Stimulated activated CD4-positive, alpha-beta T cell treated with anti-CD3 and anti-CD28 coated beads, Interleukin-12 subunit alpha, Interleukin-12 subunit beta, amount 100 ng/mL, for 24 hours (primary cell): ENCODE data around the gene PACSIN1.

Experiments
- DNase-seq, 2 experiments: peaks; one replicate each; pipeline ENCODE4 v3.0.0-alpha.2; 2020; ENCODE audit warnings: low read depth in 2 of 2

The PACSIN1 gene

DNA sequence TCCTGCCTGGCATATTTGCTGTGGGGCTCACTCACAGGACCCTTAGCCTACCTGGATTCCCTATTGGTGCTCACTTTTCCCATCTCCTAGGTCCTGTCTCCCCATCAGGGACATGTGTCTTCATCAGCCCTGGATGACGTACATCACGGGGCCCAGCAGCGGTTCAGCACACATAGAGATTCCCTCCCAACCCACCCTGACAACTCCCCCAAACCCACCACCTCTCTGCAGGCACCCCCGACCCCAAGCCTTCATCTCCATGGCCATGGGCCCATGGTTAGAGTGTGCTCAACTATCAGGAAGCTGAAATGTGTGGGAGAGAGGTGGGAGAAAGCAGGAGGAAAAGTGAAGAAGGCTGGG, 115.7 kb downstream of the PACSIN1 start:
- no peak for DNase-seq

GRCh38 chr6:34583461-34583860, 117.6 kb downstream of the PACSIN1 start:
- peak in 1 of 2 experiments; percentile 10 for DNase-seq

DNA sequence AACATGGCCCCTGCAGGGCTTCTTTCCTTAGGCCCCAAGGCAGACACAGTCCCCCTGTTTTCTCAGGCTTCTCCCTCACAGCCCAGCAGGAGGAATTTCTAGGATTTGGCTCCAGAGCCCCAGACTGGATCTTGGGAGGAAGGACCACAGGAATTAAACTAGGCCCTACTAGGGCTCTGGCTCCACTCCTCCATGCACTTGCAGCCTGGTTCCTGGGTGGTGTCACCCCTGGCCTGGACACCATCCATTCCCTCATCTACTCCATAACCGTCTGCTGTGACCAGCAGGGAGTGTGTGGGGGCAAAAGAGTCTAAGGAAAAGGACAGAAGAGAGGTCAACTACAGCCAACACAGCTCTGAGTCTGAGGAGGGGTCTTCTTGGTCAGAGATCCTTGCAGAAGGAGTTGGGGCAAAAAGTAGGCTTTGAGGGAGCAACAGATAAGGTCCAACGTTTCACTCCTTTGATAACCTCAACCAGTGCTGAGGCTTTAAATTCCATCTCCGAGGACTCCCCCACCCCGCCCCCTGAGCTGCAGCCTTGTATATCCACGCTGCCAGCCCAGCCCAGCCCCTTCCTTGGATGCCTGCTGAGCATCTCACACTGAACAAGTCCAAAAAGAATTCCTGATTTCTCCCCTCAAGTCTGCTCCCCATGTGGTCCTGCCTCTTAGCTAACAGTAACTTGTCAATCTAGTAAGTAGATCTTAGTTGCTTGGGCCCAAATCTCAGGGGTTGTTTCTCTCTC, 118.2 kb downstream of the PACSIN1 start:
- no peak for DNase-seq

DNA sequence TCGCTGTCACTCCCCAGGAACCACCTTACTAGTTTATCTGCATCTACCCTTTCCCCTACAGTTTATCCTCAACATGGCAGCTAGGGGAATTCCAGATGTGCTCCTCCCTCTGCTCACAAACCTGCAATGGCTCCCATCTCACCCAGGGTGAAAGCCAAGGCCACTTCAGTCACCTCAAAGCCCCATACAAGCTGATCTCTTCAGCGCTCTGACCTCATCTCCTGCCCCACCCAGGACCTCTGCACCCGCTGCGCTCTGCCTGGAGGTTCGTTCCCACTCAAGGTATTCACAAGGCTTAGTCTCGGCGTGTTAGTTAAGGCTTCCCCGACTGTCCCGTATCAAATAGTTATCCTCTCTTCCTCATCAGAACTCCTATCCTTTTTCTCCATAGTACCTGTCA, 118.8 kb downstream of the PACSIN1 start:
- no peak for DNase-seq
